Activated naive CD8-positive, alpha-beta T cell treated with anti-CD3 and anti-CD28 coated beads, Interleukin-2, amount 10 ng/mL, durations not matched to agents 7 days and 5 days (primary cell): ENCODE results near the gene UBAC2. TPM values are rescaled to one million over a fixed set of nuclear protein-coding genes. Genes with fewer than 3 reads are reported as not detected.
"Not testable (repeated sequence)": the region's sequence is repeated elsewhere in the genome, so short reads cannot be mapped to it uniquely, and the experiment has no call there.

ENCODE experiments used
- ATAC-seq: fragments of 150-1000 bp; cut with Tn5 transposase; one replicate; pipeline ENCODE4 v1.10.0; 2021; ENCODE audit warnings: low read depth, moderate library complexity
- POLR2A ChIA-PET: fragments of 350-600 bp; sonication (Branson Sonifier 250); formaldehyde crosslinking; loops from one replicate; lab custom pipeline; 2021; ENCODE audit warnings: antibody characterized with exemption; lab: Charles Lee
- DNase-seq: peaks from one replicate; pipeline ENCODE4 v3.0.0; 2021
- H3K27ac Mint-ChIP-seq: one replicate; pipeline ENCODE4 v1.8.0; 2022; ENCODE audit warnings: mild to moderate bottlenecking, mixed read lengths
- H3K27me3 Mint-ChIP-seq: one replicate; pipeline ENCODE4 v1.8.0; 2022; ENCODE audit warnings: mild to moderate bottlenecking, moderate library complexity, mixed read lengths
- H3K36me3 Mint-ChIP-seq: one replicate; pipeline ENCODE4 v1.8.0; 2021; ENCODE audit warnings: mild to moderate bottlenecking, mixed read lengths
- H3K4me1 Mint-ChIP-seq: one replicate; pipeline ENCODE4 v1.8.0; 2021; ENCODE audit warnings: mixed read lengths
- H3K4me3 Mint-ChIP-seq: one replicate; pipeline ENCODE4 v1.8.0; 2022; ENCODE audit warnings: mild to moderate bottlenecking, moderate library complexity, mixed read lengths
- H3K9me3 Mint-ChIP-seq: one replicate; pipeline ENCODE4 v1.8.0; 2021; ENCODE audit warnings: mixed read lengths
- total RNA-seq, 2 experiments: library from RNA; stranded (reverse); gene quantifications; one replicate each; pipeline ENCODE4 v1.2.3, GENCODE V29; 2021

Gene UBAC2
- total RNA-seq, 2 experiments from 2014 or later: 79.1 to 80.8 TPM

DNA sequence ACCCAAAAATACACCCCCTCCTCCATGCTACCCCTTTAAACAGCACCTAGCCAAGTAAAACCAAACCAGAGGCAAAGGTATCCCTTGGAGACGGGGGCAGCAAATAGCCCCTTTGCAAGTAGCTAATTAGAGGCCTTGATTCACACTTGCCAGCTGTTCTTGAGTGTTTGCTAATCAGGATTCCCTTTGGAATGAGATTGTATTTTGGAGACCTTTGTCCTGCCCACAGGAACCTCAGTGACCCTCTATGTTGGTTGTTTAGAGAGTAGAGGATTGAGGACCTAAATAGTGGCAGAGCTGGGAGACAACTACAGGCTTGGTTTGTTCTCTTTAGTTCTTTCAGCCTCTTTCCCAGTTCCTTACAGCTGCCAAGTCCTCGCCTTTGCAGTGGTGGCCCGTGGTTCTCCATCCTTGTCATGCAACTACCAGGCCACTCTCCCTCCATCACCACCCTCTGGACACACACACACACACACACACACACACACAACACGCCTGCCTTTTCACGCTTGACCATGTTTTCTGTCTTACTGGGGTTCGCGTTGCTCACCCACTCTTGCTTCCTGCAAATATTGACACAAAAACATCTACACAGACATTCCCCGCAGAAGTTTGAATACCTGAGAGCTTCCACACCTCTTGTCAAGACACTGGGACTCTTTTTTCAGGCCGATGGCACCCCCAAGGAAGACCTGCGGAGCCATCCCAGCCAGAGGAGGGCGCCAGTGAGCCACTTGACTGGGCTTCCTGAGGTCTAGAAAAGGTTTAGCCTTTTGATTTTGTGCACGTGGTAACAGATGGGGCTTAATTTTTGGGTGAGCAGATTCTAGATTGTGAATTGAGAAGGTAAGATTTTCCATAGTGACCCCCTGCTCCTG is 186.5 kb downstream of the UBAC2 start:
- peaks cover 23% of the 10 kb centered on the region for H3K36me3 Mint-ChIP-seq
- DNase-seq: peak; percentile 92
- H3K4me1 Mint-ChIP-seq: peaks cover 45% of the 10 kb centered on the region
- H3K27me3 Mint-ChIP-seq: no peaks in the 10 kb centered on the region
- H3K4me3 Mint-ChIP-seq: no peak overlapping the region
- POLR2A ChIA-PET: interaction anchor here (0.6 to 1.8 kb wide), 6 partner anchors 18 to 117 kb away, joined by 3 to 12 read pairs (median 4); no protein-coding TSS in a partner anchor
- H3K9me3 Mint-ChIP-seq: no peaks in the 10 kb centered on the region
- peak overlapping the region; percentile 63 for H3K27ac Mint-ChIP-seq
- ATAC-seq: peak; percentile 46

DNA sequence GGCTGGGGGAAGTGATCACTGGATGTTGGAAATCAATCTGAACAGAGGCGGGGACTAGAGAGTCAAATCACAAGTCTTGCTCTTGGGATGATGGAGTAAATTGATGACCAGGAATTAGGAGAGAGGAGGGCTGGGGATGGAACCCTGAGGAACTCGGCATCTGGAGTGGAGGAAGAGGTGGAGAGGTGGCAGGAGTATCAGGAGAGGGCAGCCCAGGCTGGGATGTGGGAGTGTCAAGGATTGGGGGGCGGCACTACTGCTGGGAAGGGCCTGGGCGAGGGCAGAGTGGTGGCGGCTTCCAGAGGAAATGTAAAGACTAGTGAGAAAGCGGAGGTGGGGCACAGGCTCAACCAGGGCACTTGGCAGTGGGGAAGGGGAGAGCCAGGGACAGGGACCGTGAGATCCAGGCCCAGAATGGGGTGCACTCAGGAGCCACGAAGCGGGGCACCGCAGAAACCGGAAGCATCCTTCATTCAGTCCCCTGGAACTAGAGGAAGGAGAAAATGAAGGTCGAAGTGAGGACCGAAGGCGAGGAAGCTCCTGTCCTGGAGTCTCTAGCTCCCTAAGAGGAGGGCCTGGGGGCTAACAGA is 187.8 kb downstream of the UBAC2 start:
- H3K4me3 Mint-ChIP-seq: no peak overlapping the region
- peak overlapping the region; percentile 20 for H3K27ac Mint-ChIP-seq
- ATAC-seq: no peak
- H3K9me3 Mint-ChIP-seq: no peaks in the 10 kb centered on the region
- peaks cover 23% of the 10 kb centered on the region for H3K36me3 Mint-ChIP-seq
- POLR2A ChIA-PET: interaction anchor here (0.7 to 1.5 kb wide), 3 partner anchors 9 to 31 kb away, joined by 3 to 5 read pairs (median 3); no protein-coding TSS in a partner anchor
- H3K27me3 Mint-ChIP-seq: no peaks in the 10 kb centered on the region
- peaks cover 32% of the 10 kb centered on the region for H3K4me1 Mint-ChIP-seq
- DNase-seq: no peak

DNA sequence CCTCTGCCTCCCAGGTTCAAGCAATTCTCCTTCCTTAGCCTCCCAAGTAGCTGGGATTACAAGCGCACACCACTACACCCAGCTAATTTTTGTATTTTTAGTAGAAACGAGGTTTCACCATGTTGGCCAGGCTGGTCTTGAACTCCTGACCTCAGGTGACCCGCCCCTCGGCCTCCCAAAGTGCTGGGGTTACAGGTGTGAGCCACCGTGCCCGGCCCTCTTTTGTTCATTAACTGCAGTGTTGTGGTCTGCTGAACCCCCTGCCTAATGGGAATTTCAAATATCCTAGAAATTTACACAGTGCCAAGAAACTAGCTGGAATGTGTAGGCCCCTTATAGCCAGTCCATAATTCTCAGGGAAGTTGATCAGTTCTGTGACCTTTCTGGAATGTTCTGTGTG is 188.4 kb downstream of the UBAC2 start:
- peaks cover 23% of the 10 kb centered on the region for H3K36me3 Mint-ChIP-seq
- DNase-seq, H3K27ac Mint-ChIP-seq, H3K27me3 Mint-ChIP-seq, ATAC-seq, H3K9me3 Mint-ChIP-seq, H3K4me3 Mint-ChIP-seq: not testable (repeated sequence)
- H3K4me1 Mint-ChIP-seq: peaks cover 27% of the 10 kb centered on the region
- POLR2A ChIA-PET: interaction anchor here (0.7 to 1.5 kb wide), 2 partner anchors 9 to 31 kb away, joined by 3 to 5 read pairs; no protein-coding TSS in a partner anchor

DNA sequence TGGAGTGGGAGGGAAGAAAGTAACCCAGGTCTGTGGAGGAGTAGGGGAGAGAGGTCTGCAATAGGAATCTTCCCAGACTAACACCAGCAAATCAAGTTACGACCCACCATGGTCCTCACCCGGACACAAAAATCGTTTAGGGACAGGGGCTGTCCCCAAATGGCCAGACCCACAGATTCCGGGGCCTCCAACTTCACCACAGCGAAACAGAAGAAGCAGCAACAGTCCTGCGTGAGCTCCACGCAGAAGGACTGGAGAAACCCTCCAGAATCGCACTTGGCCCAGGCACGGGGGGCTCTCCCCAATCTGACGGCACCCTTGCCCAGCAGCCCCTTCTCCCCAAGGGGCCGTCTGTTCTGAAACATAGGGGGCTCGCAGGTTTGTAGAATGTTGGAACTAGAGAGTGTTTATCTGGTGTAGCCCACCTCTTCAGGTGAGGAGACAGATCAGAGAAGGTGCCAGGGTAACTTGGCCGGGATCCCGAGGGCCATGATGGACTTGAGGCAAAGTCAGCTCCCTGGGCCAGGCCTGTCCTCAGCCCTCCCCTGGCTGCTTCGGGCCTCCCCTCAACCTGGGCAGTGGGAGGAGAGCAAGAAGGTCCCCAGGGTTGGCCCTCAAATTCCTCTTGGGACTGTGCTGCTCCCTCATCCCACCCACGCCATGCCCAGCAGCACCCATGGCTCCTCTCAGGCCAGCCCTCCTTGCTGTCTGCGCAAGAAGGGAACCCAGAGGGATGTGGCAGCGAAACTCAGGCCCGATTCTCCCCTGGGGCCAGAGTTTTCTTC is 189.1 kb downstream of the UBAC2 start:
- Mint-ChIP-seq H3K36me3 (peaks cover 23% of the 10 kb centered on the region), H3K4me1 (peaks cover 26% of the 10 kb centered on the region), H3K4me3 (no peak overlapping the region), H3K27ac (no peak overlapping the region), H3K27me3 (no peaks in the 10 kb centered on the region), H3K9me3 (no peaks in the 10 kb centered on the region)
- no peak for ATAC-seq
- POLR2A ChIA-PET: no interaction called here
- no peak for DNase-seq

DNA sequence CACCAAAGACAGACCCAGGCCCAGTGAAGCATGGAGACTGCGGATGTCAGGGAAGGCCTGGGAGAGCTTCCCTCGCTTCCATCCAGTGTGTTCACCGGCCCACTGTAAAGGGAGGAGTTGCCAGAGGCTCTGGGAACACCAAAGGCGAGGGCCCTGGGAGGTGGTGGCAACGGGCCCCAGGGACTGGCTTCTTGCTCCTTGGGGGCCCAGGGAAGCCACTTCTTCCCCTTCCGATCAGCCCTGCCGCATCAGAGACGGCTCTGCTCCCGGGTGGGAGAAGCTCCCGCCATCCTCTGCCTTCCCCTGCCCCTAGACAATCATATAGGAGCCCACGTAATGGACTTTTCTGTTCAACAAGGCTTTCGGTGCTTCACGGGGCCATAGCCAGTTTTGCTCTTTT is 189.9 kb downstream of the UBAC2 start:
- POLR2A ChIA-PET: no interaction called here
- DNase-seq (no peak), ATAC-seq (no peak)
- H3K9me3 Mint-ChIP-seq: no peaks in the 10 kb centered on the region
- no peak overlapping the region for H3K4me3 Mint-ChIP-seq
- H3K27ac Mint-ChIP-seq: no peak overlapping the region
- peaks cover 19% of the 10 kb centered on the region for H3K36me3 Mint-ChIP-seq
- no peaks in the 10 kb centered on the region for H3K27me3 Mint-ChIP-seq
- peaks cover 22% of the 10 kb centered on the region for H3K4me1 Mint-ChIP-seq

DNA sequence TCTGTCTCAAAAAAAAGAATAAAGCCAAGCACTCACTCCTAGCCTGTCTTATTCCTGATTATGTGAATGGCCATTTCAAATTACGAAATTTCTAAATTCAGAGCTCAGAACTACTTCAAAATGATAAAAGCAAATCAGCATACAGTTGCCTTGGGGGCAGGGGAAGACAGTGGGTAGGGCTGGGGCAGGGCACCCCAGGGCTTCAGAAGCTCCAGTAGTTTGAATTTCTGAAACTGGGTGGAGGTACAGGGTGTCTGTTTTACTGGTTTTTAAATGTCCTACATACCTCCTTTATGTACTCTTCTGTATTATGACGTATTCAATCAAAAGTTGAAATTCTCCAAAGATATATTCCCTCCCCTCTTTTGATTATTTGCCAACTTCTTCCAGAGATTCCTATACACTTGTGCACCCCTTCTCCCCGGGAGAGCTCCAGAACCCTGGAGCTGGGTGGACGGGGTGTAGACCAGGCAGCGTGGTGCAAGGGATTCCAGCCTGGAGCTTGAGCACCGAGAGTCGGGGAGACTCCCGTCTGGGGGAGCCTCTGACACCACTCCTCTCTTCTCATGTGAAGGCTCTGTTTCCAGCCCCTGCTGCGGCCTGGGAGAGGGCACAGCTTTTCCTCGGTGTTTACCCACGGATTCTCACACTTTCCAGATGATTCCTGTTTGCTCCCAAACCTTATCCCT is 191.3 kb downstream of the UBAC2 start:
- no peak overlapping the region for H3K4me3 Mint-ChIP-seq
- H3K4me1 Mint-ChIP-seq: peaks cover 17% of the 10 kb centered on the region
- no peak for DNase-seq

DNA sequence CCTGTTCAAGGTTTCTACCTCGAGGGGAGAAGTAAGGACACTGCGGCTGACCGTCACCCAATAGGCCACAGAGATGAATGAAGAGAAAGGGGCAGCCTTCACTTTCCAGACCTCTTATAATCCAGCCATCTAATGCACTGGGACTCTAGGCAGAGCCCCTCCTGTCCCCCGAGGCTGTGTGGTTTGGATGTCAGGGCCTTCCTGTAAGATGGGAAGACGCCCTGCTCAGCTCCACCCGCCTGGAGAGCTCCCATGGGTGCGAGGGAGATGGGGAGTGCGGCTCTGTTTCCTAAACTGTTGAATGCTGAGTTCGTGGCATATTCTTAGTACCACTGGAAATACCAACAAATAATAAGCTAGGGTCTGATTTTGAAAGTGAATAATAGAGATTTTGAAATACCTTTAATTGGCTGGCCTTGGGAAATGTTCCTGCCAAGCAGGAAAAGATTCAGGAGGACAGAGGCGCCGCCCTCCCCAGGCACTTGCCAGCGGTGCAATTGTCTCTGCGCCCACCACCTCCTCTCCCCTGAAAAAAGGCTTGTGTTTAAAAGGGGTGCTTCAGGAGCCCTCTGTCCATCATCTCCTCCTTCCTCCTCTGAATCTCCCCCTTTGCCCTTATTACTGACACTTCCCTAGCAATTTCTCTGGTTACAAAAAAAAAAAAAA is 191.9 kb downstream of the UBAC2 start:
- Mint-ChIP-seq H3K4me3 (no peak overlapping the region), H3K27me3 (no peaks in the 10 kb centered on the region), H3K27ac (no peak overlapping the region), H3K36me3 (peaks cover 11% of the 10 kb centered on the region), H3K4me1 (peaks cover 11% of the 10 kb centered on the region), H3K9me3 (no peaks in the 10 kb centered on the region)
- ATAC-seq: no peak
- DNase-seq: no peak
- POLR2A ChIA-PET: no interaction called here

More for the DNA sequence above, 191.3 kb downstream of the UBAC2 start:
- H3K9me3 Mint-ChIP-seq: no peaks in the 10 kb centered on the region
- no peak overlapping the region for H3K27ac Mint-ChIP-seq
- peaks cover 16% of the 10 kb centered on the region for H3K36me3 Mint-ChIP-seq
- no peak for ATAC-seq
- POLR2A ChIA-PET: no interaction called here
- no peaks in the 10 kb centered on the region for H3K27me3 Mint-ChIP-seq

DNA sequence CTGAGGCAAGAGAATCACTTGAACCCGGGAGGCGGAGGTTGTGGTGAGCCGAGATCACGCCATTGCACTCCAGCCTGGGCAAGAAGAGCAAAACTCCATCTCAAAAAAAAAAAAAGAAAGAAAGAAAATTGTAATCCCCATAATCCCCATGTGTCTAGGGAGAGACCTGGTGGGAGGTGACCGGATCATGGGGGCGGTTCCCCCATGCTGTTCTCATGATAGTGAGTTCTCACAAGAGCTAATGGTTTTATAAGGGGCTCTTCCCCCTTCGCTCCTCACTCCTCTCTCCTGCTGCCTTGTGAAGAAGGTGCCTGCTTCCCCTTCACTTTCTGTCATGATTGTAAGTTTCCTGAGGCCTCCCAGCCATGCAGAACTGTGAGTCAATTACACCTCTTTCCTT is 192.7 kb downstream of the UBAC2 start:
- H3K27ac Mint-ChIP-seq, H3K4me1 Mint-ChIP-seq, H3K4me3 Mint-ChIP-seq, H3K27me3 Mint-ChIP-seq, ATAC-seq, DNase-seq, POLR2A ChIA-PET, H3K36me3 Mint-ChIP-seq, H3K9me3 Mint-ChIP-seq: not testable (repeated sequence)

DNA sequence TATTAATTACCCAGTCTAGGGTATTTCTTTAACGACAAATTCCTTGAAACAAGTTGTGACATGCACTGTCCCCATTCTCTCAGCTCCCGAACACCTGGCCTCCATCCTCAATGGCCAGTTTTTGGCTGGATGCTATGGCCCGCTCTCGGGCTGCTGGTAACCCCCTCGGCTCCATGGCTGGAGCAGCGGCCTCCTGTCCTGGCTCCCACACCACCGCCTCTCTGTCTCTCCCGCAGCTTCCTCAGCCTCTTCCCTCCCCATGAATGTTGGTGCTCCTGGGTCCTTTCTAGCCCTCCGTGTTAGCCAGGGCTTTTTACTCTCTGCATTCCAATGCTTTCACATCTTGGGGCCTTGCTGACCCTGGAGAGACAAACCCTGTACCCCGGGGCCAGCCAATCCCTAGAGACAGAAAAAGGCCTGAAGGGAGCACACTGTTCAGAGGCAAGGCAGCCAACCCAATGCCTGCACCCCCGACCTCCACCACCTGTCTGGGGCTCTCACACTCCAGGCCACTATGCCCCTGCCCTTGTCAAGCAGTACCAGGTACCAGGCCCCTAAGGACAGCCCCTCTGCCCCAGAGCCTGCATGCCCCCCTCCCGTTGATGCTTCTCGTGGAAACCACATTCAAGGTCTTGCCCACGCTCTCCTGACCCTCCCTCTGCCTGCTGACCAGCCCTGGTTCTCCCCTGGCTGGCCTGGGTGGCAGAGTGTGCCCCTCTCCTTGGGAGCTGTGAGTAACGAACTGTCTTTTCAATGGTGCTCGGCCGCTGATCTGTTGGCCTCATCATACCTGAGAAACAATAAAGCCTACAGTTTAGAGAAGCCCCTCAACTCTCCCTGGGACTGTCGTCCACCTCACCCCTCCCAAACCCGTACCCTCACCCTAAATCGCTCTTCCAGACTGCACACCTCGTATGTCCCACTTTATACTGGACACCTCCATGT is 193.4 kb downstream of the UBAC2 start:
- POLR2A ChIA-PET: no interaction called here
- Mint-ChIP-seq H3K27me3 (no peaks in the 10 kb centered on the region), H3K4me1 (peaks cover 6% of the 10 kb centered on the region), H3K36me3 (peaks cover 6% of the 10 kb centered on the region), H3K27ac (peak overlapping the region; percentile 30), H3K9me3 (no peaks in the 10 kb centered on the region), H3K4me3 (no peak overlapping the region)
- no peak for DNase-seq
- no peak for ATAC-seq

DNA sequence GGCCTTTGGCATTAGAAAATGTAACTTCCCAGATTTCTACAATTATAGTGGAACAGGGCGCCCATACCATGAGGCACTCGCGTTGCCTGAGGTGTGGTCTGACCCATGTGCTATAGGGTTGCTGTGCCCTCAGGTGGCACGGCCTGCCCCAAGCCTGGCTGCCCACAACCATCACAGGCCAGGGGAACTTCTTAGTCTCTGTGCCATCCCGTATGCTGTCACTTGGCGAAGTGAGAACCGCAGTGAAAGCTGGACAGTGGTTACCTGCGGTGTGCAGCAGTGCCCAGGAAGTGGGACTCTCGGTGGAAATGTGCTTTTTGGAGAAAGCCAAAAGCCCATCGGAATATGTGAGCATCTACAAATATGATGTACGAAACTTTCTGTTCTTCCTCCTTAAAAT is 194.8 kb downstream of the UBAC2 start:
- DNase-seq (no peak), ATAC-seq (no peak)
- H3K36me3 Mint-ChIP-seq: peaks cover 3% of the 10 kb centered on the region
- H3K4me1 Mint-ChIP-seq: peaks cover 7% of the 10 kb centered on the region
- no peaks in the 10 kb centered on the region for H3K9me3 Mint-ChIP-seq
- no peak overlapping the region for H3K4me3 Mint-ChIP-seq
- H3K27ac Mint-ChIP-seq: no peak overlapping the region
- no peaks in the 10 kb centered on the region for H3K27me3 Mint-ChIP-seq
- POLR2A ChIA-PET: interaction anchor here (1.1 kb wide), 1 partner anchor 39 kb away, joined by 3 read pairs; no protein-coding TSS in a partner anchor

DNA sequence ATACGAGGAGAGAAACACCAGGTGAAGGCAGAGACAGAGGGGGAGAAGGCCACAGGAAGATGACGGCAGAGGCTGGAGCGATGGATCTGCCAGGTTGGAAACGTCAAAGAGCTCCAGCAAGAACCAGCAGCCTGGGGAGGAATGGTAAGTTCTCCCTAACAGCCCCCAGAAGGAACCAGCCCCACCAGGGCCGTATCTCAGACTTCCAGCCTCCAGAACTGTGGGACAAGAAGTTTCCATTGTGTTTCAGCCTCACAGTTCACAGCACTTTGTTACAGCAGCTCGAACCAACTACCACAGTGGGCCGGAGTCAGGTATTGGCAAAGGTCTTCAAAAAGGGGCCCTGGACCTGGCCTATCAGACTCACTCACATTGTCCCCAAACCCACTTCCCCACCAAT is 195.8 kb downstream of the UBAC2 start:
- POLR2A ChIA-PET: no interaction called here
- H3K27ac Mint-ChIP-seq: no peak overlapping the region

More for the DNA sequence above, 195.8 kb downstream of the UBAC2 start:
- Mint-ChIP-seq H3K36me3 (peaks cover 3% of the 10 kb centered on the region), H3K4me1 (peaks cover 7% of the 10 kb centered on the region), H3K4me3 (no peak overlapping the region), H3K27me3 (no peaks in the 10 kb centered on the region), H3K9me3 (no peaks in the 10 kb centered on the region)
- ATAC-seq (no peak), DNase-seq (no peak)
